CD4-positive, alpha-beta memory T cell (primary cell): ENCODE measurements around the gene EXOC8. TPM values are rescaled to one million over a fixed set of nuclear protein-coding genes. Genes with fewer than 3 reads are reported as not detected.

ENCODE experiments used
- CTCF ChIA-PET: fragments of 350-600 bp; sonication (Branson Sonifier 250); formaldehyde crosslinking; loops from one replicate; lab custom pipeline; 2021; ENCODE audit warnings: inconsistent platforms; ENCODE audit not compliant: partially characterized antibody; lab: Charles Lee
- POLR2A ChIA-PET: fragments of 350-600 bp; sonication (Branson Sonifier 250); formaldehyde crosslinking; loops from one replicate; lab custom pipeline; 2021; ENCODE audit not compliant: partially characterized antibody; lab: Charles Lee
- DNase-seq, 5 donors: peaks; one replicate each; pipeline versions ENCODE4 v3.0.0 to v3.0.0-alpha.2; 2020 to 2022; ENCODE audit warnings: mixed read lengths in 1 of 5
- H3K27ac ChIP-seq: one replicate; pipeline ENCODE4 v1.7.0; 2013; ENCODE audit warnings: low read depth, low read length
- H3K27me3 ChIP-seq: 2 replicates; pipeline ENCODE4 v1.7.0; 2013; ENCODE audit warnings: mild to moderate bottlenecking, low read length, moderate library complexity; ENCODE audit not compliant: insufficient read depth
- H3K36me3 ChIP-seq: 2 replicates; pipeline ENCODE4 v1.7.0; 2013; ENCODE audit warnings: mild to moderate bottlenecking, low read length, moderate library complexity; ENCODE audit not compliant: insufficient read depth
- H3K4me1 ChIP-seq: 2 replicates; pipeline ENCODE4 v1.7.0; 2013; ENCODE audit warnings: mild to moderate bottlenecking, low read length, moderate library complexity; ENCODE audit not compliant: insufficient read depth
- H3K4me3 ChIP-seq, 2 donors: one replicate each; pipeline ENCODE4 v1.7.0; 2013; ENCODE audit warnings: low read length in 2 of 2, mild to moderate bottlenecking in 1 of 2
- H3K9me3 ChIP-seq, 2 donors: one replicate each; pipeline ENCODE4 v1.7.0; 2013; ENCODE audit warnings: low read length in 2 of 2, control low read depth in 1 of 2; ENCODE audit not compliant: control insufficient read depth in 1 of 2
- H3K27ac Mint-ChIP-seq, 7 donors: one replicate each; pipeline ENCODE4 v1.8.0; 2020 to 2021; ENCODE audit warnings: mixed read lengths in 7 of 7, mild to moderate bottlenecking in 6 of 7, inconsistent platforms in 3 of 7, moderate library complexity in 3 of 7
- H3K27me3 Mint-ChIP-seq, 2 donors: one replicate each; pipeline ENCODE4 v1.8.0; 2020 to 2021; ENCODE audit warnings: mixed read lengths in 2 of 2
- H3K36me3 Mint-ChIP-seq, 2 donors: one replicate each; pipeline ENCODE4 v1.8.0; 2020 to 2021; ENCODE audit warnings: mixed read lengths in 2 of 2, inconsistent platforms in 1 of 2, mild to moderate bottlenecking in 1 of 2
- H3K4me1 Mint-ChIP-seq, 4 donors: one replicate each; pipeline ENCODE4 v1.8.0; 2020 to 2021; ENCODE audit warnings: mixed read lengths in 4 of 4, mild to moderate bottlenecking in 1 of 4
- H3K4me3 Mint-ChIP-seq, 8 donors: one replicate each; pipeline ENCODE4 v1.8.0; 2020 to 2021; ENCODE audit warnings: mixed read lengths in 8 of 8, mild to moderate bottlenecking in 7 of 8, moderate library complexity in 6 of 8, inconsistent platforms in 3 of 8
- H3K9me3 Mint-ChIP-seq, 8 donors: one replicate each; pipeline ENCODE4 v1.8.0; 2020 to 2021; ENCODE audit warnings: mixed read lengths in 8 of 8, mild to moderate bottlenecking in 5 of 8, inconsistent platforms in 3 of 8, moderate library complexity in 1 of 8
- intact Hi-C: fragments of 100-400 bp; cut with micrococcal nuclease; formaldehyde crosslinking; loops from one replicate; pipeline ENCODE4 v1.15.1; 2023
- polyA plus RNA-seq, 2 donors: library from polyadenylated mRNA; unstranded; fragments of 300-500 nt; fragmentation: Illumina TruSeq; gene quantifications; one replicate each; pipeline ENCODE4 v1.2.3, GENCODE V29; 2021
- total RNA-seq, 2 experiments: library from RNA; stranded (reverse); gene quantifications; one replicate each; pipeline ENCODE4 v1.2.3, GENCODE V29; 2021

The EXOC8 gene
- total and polyA plus RNA-seq, 4 experiments from 2014 or later = 2.2 to 37.7 (median 20.4) TPM

GRCh38 chr1:231363624-231364023, 26.0 kb upstream of the EXOC8 start:
- DNase-seq = no peak
- H3K9me3 Mint-ChIP-seq = no peaks in the 10 kb centered on the region
- H3K4me3 Mint-ChIP-seq = no peak overlapping the region
- intact Hi-C loops = no loop called here
- peaks cover 10% of the 10 kb centered on the region for H3K36me3 ChIP-seq
- ChIA-PET CTCF (interaction anchor here (1.3 to 1.8 kb wide), 5 partner anchors 164 to 268 kb away, joined by 3 to 12 read pairs (median 6); no protein-coding TSS in a partner anchor), POLR2A (interaction anchor here (1.1 to 1.4 kb wide), 2 partner anchors 26 to 48 kb away, joined by 3 to 5 read pairs; partner anchors contain the start of genes EXOC8 and SPRTN)
- peaks cover 0 to 5% (median 4%) of the 10 kb centered on the region in 4 donors for H3K4me1 Mint-ChIP-seq
- H3K27ac ChIP-seq = no peak overlapping the region
- H3K4me1 ChIP-seq = no peaks in the 10 kb centered on the region
- H3K27ac Mint-ChIP-seq = peak overlapping the region in 3 of 7 donors; percentile 3 to 66 (median 14)
- no peak overlapping the region for H3K4me3 ChIP-seq
- peaks cover 14 to 34% of the 10 kb centered on the region in 2 donors for H3K36me3 Mint-ChIP-seq
- no peaks in the 10 kb centered on the region for H3K27me3 ChIP-seq
- H3K9me3 ChIP-seq = no peaks in the 10 kb centered on the region
- H3K27me3 Mint-ChIP-seq = no peaks in the 10 kb centered on the region

- Histone ChIP-seq H3K27ac (no peak overlapping the region), H3K9me3 (no peaks in the 10 kb centered on the region), H3K4me1 (peaks cover 5% of the 10 kb centered on the region), H3K27me3 (no peaks in the 10 kb centered on the region), H3K36me3 (peaks cover 8% of the 10 kb centered on the region), H3K4me3 (no peak overlapping the region)
- ChIA-PET POLR2A (no interaction called here), CTCF (interaction anchor here (0.7 to 1.8 kb wide), 8 partner anchors 16 to 269 kb away, joined by 3 to 12 read pairs (median 5); partner anchors contain the start of genes EXOC8 and SPRTN)
- intact Hi-C loops = no loop called here
- Mint-ChIP-seq H3K4me1 (peaks cover 8 to 13% (median 10%) of the 10 kb centered on the region in 4 donors), H3K27me3 (no peaks in the 10 kb centered on the region), H3K36me3 (peaks cover 14 to 28% of the 10 kb centered on the region in 2 donors), H3K27ac (peak overlapping the region in 2 of 7 donors; percentile 75 to 80), H3K9me3 (no peaks in the 10 kb centered on the region), H3K4me3 (no peak overlapping the region)
- DNase-seq = no peak
Measured at GRCh38 chr1:231362325-231362724, 24.7 kb upstream of the EXOC8 start.

DNA sequence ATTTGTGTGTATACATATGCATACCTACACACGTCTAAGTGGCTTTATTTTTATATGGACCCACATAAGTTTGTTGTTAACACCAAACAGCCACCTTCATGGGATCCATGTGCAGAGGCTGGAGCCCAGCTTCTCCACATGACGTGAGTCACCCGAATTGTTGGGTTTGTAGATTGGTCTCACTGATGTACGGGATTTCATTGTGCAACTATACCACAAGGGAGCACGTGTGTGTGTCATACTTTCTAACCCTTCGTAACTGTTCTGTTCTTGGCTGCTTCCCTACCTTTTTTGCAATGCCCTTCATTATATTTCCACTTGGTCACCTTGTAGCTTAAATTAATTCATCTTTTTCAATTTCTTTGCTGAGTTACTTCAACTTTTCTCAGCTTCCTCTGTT, 21.5 kb upstream of the EXOC8 start:
- no peak overlapping the region for H3K4me3 ChIP-seq
- H3K4me1 ChIP-seq = peaks cover 5% of the 10 kb centered on the region
- no peak overlapping the region for H3K27ac Mint-ChIP-seq
- no peaks in the 10 kb centered on the region for H3K36me3 ChIP-seq
- H3K27me3 Mint-ChIP-seq = no peaks in the 10 kb centered on the region
- DNase-seq = no peak
- H3K27me3 ChIP-seq = no peaks in the 10 kb centered on the region
- ChIA-PET POLR2A (no interaction called here), CTCF (interaction anchor here (0.8 to 8.7 kb wide), 5 partner anchors 13 to 243 kb away, joined by 3 to 146 read pairs (median 3); partner anchors contain the start of genes EXOC8 and SPRTN)
- H3K4me1 Mint-ChIP-seq = peaks cover 5 to 10% (median 9%) of the 10 kb centered on the region in 4 donors
- no peaks in the 10 kb centered on the region for H3K9me3 ChIP-seq
- no peaks in the 10 kb centered on the region for H3K9me3 Mint-ChIP-seq
- H3K4me3 Mint-ChIP-seq = no peak overlapping the region
- peaks cover 5 to 6% of the 10 kb centered on the region in 2 donors for H3K36me3 Mint-ChIP-seq
- intact Hi-C loops = loop anchor here (2.0 to 5.0 kb wide), 3 partner anchors 64 to 398 kb away; partner anchors contain the start of genes EGLN1 and TSNAX
- no peak overlapping the region for H3K27ac ChIP-seq

DNA sequence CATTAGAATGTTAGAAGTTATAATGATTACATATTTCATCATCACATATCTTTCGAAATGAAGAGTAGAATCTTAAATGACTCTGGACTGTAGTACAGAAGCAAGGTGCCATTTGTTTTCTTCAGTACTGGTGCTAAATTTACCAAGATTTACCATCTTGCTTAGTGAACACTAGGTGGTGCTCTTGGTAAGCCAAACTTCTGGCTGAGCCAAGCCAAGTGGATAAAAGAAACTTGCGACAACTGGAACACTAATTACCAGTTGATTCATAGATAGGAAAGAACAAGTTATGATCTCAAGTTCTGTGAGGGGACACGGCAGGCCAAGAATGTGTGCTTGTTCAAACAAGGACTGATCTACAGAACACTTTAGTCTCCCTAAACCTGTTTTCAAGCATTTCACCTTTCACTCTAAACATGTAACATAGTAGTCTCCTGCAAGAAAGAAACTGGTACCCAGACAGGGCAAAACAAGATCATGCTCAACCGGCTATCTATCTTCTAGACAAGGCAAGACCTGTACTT, 20.2 kb upstream of the EXOC8 start:
- no peaks in the 10 kb centered on the region for H3K9me3 Mint-ChIP-seq
- DNase-seq = peak; percentile 53 to 62 (median 58)
- H3K27ac Mint-ChIP-seq = peak overlapping the region in 5 of 7 donors; percentile 20 to 65 (median 29)
- H3K27me3 Mint-ChIP-seq = no peaks in the 10 kb centered on the region
- intact Hi-C loops = loop anchor here (1.0 to 5.0 kb wide), 7 partner anchors 19 to 399 kb away; partner anchors contain the start of genes EGLN1, SPRTN and TSNAX
- H3K4me1 Mint-ChIP-seq = peaks cover 5 to 9% (median 9%) of the 10 kb centered on the region in 4 donors
- H3K27me3 ChIP-seq = no peaks in the 10 kb centered on the region
- H3K4me3 Mint-ChIP-seq = no peak overlapping the region
- POLR2A ChIA-PET = interaction anchor here (1.1 to 1.2 kb wide), 2 partner anchors 20 to 63 kb away, joined by 6 to 11 read pairs; partner anchors contain the start of genes EXOC8 and SPRTN
- CTCF ChIA-PET = interaction anchor here (0.7 to 8.7 kb wide), 29 partner anchors 9 to 1778 kb away, joined by 3 to 146 read pairs (median 3); partner anchors contain the start of genes EXOC8 and SPRTN
- no peaks in the 10 kb centered on the region for H3K9me3 ChIP-seq
- no peak overlapping the region for H3K4me3 ChIP-seq
- H3K27ac ChIP-seq = no peak overlapping the region
- H3K36me3 Mint-ChIP-seq = peaks cover 5 to 11% of the 10 kb centered on the region in 2 donors
- H3K4me1 ChIP-seq = peaks cover 5% of the 10 kb centered on the region
- peaks cover 4% of the 10 kb centered on the region for H3K36me3 ChIP-seq

- ChIA-PET CTCF (interaction anchor here (0.7 to 8.7 kb wide), 28 partner anchors 9 to 1777 kb away, joined by 3 to 146 read pairs (median 4); partner anchors contain the start of genes EXOC8 and SPRTN), POLR2A (interaction anchor here (0.7 to 1.2 kb wide), 3 partner anchors 19 to 65 kb away, joined by 3 to 11 read pairs (median 6); partner anchors contain the start of genes EGLN1, EXOC8 and SPRTN)
- H3K36me3 Mint-ChIP-seq = peaks cover 10 to 17% of the 10 kb centered on the region in 2 donors
- Histone ChIP-seq H3K9me3 (no peaks in the 10 kb centered on the region), H3K27ac (no peak overlapping the region), H3K36me3 (peaks cover 10% of the 10 kb centered on the region), H3K27me3 (no peaks in the 10 kb centered on the region), H3K4me3 (no peak overlapping the region), H3K4me1 (peaks cover 5% of the 10 kb centered on the region)
- H3K27me3 Mint-ChIP-seq = no peaks in the 10 kb centered on the region
- intact Hi-C loops = loop anchor here (1.0 to 5.0 kb wide), 5 partner anchors 18 to 400 kb away; partner anchors contain the start of genes SPRTN and TSNAX
- no peak for DNase-seq
- H3K4me1 Mint-ChIP-seq = peaks cover 5 to 9% (median 9%) of the 10 kb centered on the region in 4 donors
- H3K4me3 Mint-ChIP-seq = no peak overlapping the region
- no peaks in the 10 kb centered on the region for H3K9me3 Mint-ChIP-seq
- peak overlapping the region in 2 of 7 donors; percentile 29 to 54 for H3K27ac Mint-ChIP-seq
Measured at GRCh38 chr1:231357187-231357772, 19.6 kb upstream of the EXOC8 start.

- Histone ChIP-seq H3K27ac (no peak overlapping the region), H3K36me3 (peaks cover 18% of the 10 kb centered on the region), H3K9me3 (no peaks in the 10 kb centered on the region), H3K4me3 (no peak overlapping the region), H3K4me1 (peaks cover 5% of the 10 kb centered on the region), H3K27me3 (no peaks in the 10 kb centered on the region)
- intact Hi-C loops = loop anchor here (5.0 kb wide), 2 partner anchors 172 to 402 kb away; partner anchors contain the start of gene TSNAX
- H3K4me3 Mint-ChIP-seq = no peak overlapping the region
- peaks cover 5 to 9% (median 7%) of the 10 kb centered on the region in 4 donors for H3K4me1 Mint-ChIP-seq
- ChIA-PET CTCF (interaction anchor here (0.6 to 8.7 kb wide), 6 partner anchors 15 to 426 kb away, joined by 3 to 146 read pairs (median 4); no protein-coding TSS in a partner anchor), POLR2A (interaction anchor here (1.7 kb wide), 1 partner anchor 17 kb away, joined by 5 read pairs; the partner anchor contains the start of genes EXOC8 and SPRTN)
- peak overlapping the region in 3 of 7 donors; percentile 3 to 91 (median 52) for H3K27ac Mint-ChIP-seq
- H3K9me3 Mint-ChIP-seq = no peaks in the 10 kb centered on the region
- no peaks in the 10 kb centered on the region for H3K27me3 Mint-ChIP-seq
- DNase-seq = no peak
- peaks cover 18 to 28% of the 10 kb centered on the region in 2 donors for H3K36me3 Mint-ChIP-seq
Measured at GRCh38 chr1:231355171-231355570, 17.5 kb upstream of the EXOC8 start.
